Measurements from ENCODE around the gene ZNF763.

ZNF763 gene

DNA sequence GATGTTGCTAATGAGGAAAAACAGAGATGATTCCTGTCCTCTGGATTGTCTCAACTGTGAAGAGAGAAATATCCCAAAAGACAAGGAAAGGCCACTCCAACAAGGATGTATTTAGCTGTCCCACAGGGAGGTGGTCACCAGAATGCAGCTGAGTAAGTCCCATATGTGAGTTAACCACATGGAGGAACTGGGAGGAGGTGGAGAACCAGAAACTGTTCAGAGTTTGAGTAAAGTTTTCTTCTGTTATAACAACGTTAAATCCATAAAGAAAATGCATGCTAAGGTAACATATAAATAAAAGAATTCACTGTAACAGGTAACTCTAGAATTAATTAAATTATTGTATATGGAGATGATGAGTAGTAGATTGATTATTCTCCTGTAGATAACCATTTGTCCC is 5.3 kb downstream of the ZNF763 start:
- no peak overlapping the region for H3K18ac ChIP-seq (ENCODE audit: low read length)
- H3K23ac ChIP-seq (ENCODE audit: low read depth, low read length, poor library complexity): no peak overlapping the region
- H4K91ac ChIP-seq (ENCODE audit: low read depth, low read length, poor library complexity): no peak overlapping the region
- H3K27ac ChIP-seq (replicated peaks; ENCODE audit: low read length): no peak overlapping the region
- H3K14ac ChIP-seq (ENCODE audit: low read length): no peak overlapping the region
- H3K9ac ChIP-seq (ENCODE audit: low read depth, low read length, poor library complexity): no peak overlapping the region
- no peak for DNase-seq (ENCODE audit: low spot score)
- H2BK15ac ChIP-seq (ENCODE audit: low read length): no peak overlapping the region
- no peak overlapping the region for H2BK120ac ChIP-seq (ENCODE audit: low read depth, low read length)
- no peak overlapping the region for H3K4me3 ChIP-seq (ENCODE audit: low read length in 2 of 2)
- no peak overlapping the region for H2AFZ ChIP-seq (ENCODE audit: low read length)
- no CpG with 5 or more reads among the region's 1 CpG for WGBS, 2 donors (ENCODE audit: extremely low coverage in 2 of 2, insufficient read length in 2 of 2, insufficient replicate concordance in 1 of 2)
- H4K8ac ChIP-seq (ENCODE audit: low read depth, low read length): no peak overlapping the region
- peaks cover 1 to 62% of the 10 kb centered on the region in 2 donors for H3K9me3 ChIP-seq (replicated peaks in 1 of 2; ENCODE audit: control insufficient read depth in 2 of 2, insufficient read depth in 1 of 2, low read depth in 1 of 2, low read length in 2 of 2)
- no peaks in the 10 kb centered on the region for H3K79me1 ChIP-seq (ENCODE audit: low read depth, low read length)
- H3K4me1 ChIP-seq (ENCODE audit: control insufficient read depth in 2 of 2, insufficient read depth in 1 of 2, low read depth in 1 of 2, low read length in 2 of 2): no peaks in the 10 kb centered on the region
- no peak overlapping the region for H2BK12ac ChIP-seq (ENCODE audit: low read length)
- H3K4ac ChIP-seq (ENCODE audit: low read length): no peak overlapping the region
- no peak overlapping the region for H2BK5ac ChIP-seq (ENCODE audit: low read length)
- peaks cover 0 to 37% of the 10 kb centered on the region in 2 donors for H3K36me3 ChIP-seq (replicated peaks in 1 of 2; ENCODE audit: control insufficient read depth in 2 of 2, insufficient read depth in 2 of 2, low read length in 2 of 2)
- H3K4me2 ChIP-seq (ENCODE audit: insufficient read depth, low read length, poor library complexity, severe bottlenecking): no peak overlapping the region
- no peaks in the 10 kb centered on the region for H3K27me3 ChIP-seq (ENCODE audit: control insufficient read depth in 3 of 3, insufficient read depth in 3 of 3, low read depth in 1 of 3, low read length in 3 of 3)
- no peak overlapping the region for H2AK5ac ChIP-seq (ENCODE audit: low read depth, low read length)

DNA sequence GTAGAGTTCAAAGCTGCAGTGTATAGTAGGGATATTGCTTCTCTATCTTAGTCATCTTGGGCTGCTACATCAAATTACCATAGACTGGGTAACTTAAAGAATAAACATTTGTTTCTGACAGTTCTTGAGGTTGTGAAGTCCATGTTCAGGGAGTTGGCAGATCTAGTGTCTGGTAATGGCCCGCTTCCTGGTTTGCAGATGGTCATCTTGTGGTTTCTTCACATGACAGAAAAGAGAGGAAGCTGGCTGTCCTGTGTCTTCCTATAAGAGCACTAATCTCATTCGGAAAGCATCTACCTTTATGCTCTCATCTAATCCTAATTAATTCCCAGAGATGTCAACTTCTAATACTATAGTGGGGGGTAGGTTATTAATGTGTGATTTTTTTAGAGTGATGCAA is 6.2 kb downstream of the ZNF763 start:
- Histone ChIP-seq H2BK120ac (ENCODE audit: low read depth, low read length) (no peak overlapping the region), H2AK5ac (ENCODE audit: low read depth, low read length) (no peak overlapping the region), H3K4ac (ENCODE audit: low read length) (no peak overlapping the region), H3K27me3 (ENCODE audit: control insufficient read depth in 3 of 3, insufficient read depth in 3 of 3, low read depth in 1 of 3, low read length in 3 of 3) (no peaks in the 10 kb centered on the region), H4K8ac (ENCODE audit: low read depth, low read length) (no peak overlapping the region), H4K91ac (ENCODE audit: low read depth, low read length, poor library complexity) (no peak overlapping the region), H3K36me3 (replicated peaks in 1 of 2; ENCODE audit: control insufficient read depth in 2 of 2, insufficient read depth in 2 of 2, low read length in 2 of 2) (peaks cover 0 to 41% of the 10 kb centered on the region in 2 donors), H3K4me3 (ENCODE audit: low read length in 2 of 2) (no peak overlapping the region), H3K23ac (ENCODE audit: low read depth, low read length, poor library complexity) (no peak overlapping the region), H3K14ac (ENCODE audit: low read length) (no peak overlapping the region), H3K9ac (ENCODE audit: low read depth, low read length, poor library complexity) (no peak overlapping the region), H2AFZ (ENCODE audit: low read length) (no peak overlapping the region), H3K9me3 (replicated peaks in 1 of 2; ENCODE audit: control insufficient read depth in 2 of 2, insufficient read depth in 1 of 2, low read depth in 1 of 2, low read length in 2 of 2) (peaks cover 6 to 68% of the 10 kb centered on the region in 2 donors), H2BK5ac (ENCODE audit: low read length) (no peak overlapping the region), H3K79me1 (ENCODE audit: low read depth, low read length) (no peaks in the 10 kb centered on the region), H3K18ac (ENCODE audit: low read length) (no peak overlapping the region), H3K4me2 (ENCODE audit: insufficient read depth, low read length, poor library complexity, severe bottlenecking) (no peak overlapping the region), H2BK12ac (ENCODE audit: low read length) (no peak overlapping the region), H2BK15ac (ENCODE audit: low read length) (no peak overlapping the region), H3K27ac (replicated peaks; ENCODE audit: low read length) (no peak overlapping the region), H3K4me1 (ENCODE audit: control insufficient read depth in 2 of 2, insufficient read depth in 1 of 2, low read depth in 1 of 2, low read length in 2 of 2) (no peaks in the 10 kb centered on the region)
- WGBS, 2 donors (ENCODE audit: extremely low coverage in 2 of 2, insufficient read length in 2 of 2, insufficient replicate concordance in 1 of 2): no CpG with 5 or more reads among the region's 2 CpGs
- DNase-seq (ENCODE audit: low spot score): no peak

DNA sequence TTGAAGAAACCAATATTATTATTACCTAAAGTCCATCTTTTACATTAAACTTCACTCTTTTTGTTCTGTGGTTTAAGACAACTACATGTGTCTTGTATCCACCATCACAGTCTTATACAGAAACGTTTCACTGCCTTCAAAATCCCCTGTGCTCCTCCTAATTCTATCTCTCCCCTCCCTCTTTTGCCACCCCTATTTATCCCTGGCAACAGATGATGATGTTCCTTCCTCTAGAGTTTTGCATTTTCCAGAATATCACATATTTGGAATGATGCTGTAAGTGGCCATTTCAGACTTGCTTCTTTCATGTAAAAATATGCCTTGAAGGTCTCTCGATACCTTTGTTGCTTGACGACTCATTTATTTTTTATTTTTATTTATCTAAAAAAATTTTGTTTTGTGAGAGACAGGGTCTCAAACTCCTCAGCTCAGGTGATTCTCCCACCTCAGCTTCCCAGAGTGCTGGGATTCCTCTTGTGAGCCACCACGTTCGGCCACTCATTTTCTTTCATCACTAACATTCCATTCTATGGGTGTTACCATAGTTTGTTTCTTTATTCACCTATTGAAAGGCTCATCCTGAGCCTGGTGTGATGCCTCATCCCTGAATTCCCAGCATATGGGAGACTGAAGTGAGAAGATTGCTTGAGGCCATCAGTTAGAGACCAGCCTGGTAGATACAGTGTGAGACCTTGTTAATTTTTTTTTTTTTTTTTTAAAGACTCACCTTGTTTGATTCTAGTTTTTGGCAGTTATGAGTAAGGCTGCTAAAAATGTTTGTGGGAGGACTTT is 8.4 kb downstream of the ZNF763 start:
- Histone ChIP-seq H2BK12ac (ENCODE audit: low read length) (no peak overlapping the region), H3K9ac (ENCODE audit: low read depth, low read length, poor library complexity) (no peak overlapping the region), H3K9me3 (replicated peaks in 1 of 2; ENCODE audit: control insufficient read depth in 2 of 2, insufficient read depth in 1 of 2, low read depth in 1 of 2, low read length in 2 of 2) (peaks cover 12 to 76% of the 10 kb centered on the region in 2 donors), H3K27ac (replicated peaks; ENCODE audit: low read length) (no peak overlapping the region), H3K27me3 (ENCODE audit: control insufficient read depth in 3 of 3, insufficient read depth in 3 of 3, low read depth in 1 of 3, low read length in 3 of 3) (no peaks in the 10 kb centered on the region), H2BK120ac (ENCODE audit: low read depth, low read length) (no peak overlapping the region), H2AK5ac (ENCODE audit: low read depth, low read length) (no peak overlapping the region), H3K14ac (ENCODE audit: low read length) (no peak overlapping the region), H2BK15ac (ENCODE audit: low read length) (no peak overlapping the region), H3K4me1 (ENCODE audit: control insufficient read depth in 2 of 2, insufficient read depth in 1 of 2, low read depth in 1 of 2, low read length in 2 of 2) (no peaks in the 10 kb centered on the region), H4K8ac (ENCODE audit: low read depth, low read length) (no peak overlapping the region), H2BK5ac (ENCODE audit: low read length) (no peak overlapping the region), H3K18ac (ENCODE audit: low read length) (no peak overlapping the region), H3K4me2 (ENCODE audit: insufficient read depth, low read length, poor library complexity, severe bottlenecking) (no peak overlapping the region), H2AFZ (ENCODE audit: low read length) (no peak overlapping the region), H3K4ac (ENCODE audit: low read length) (no peak overlapping the region), H3K36me3 (replicated peaks in 1 of 2; ENCODE audit: control insufficient read depth in 2 of 2, insufficient read depth in 2 of 2, low read length in 2 of 2) (peaks cover 4 to 50% of the 10 kb centered on the region in 2 donors), H4K91ac (ENCODE audit: low read depth, low read length, poor library complexity) (no peak overlapping the region), H3K4me3 (ENCODE audit: low read length in 2 of 2) (no peak overlapping the region), H3K79me1 (ENCODE audit: low read depth, low read length) (no peaks in the 10 kb centered on the region), H3K23ac (ENCODE audit: low read depth, low read length, poor library complexity) (no peak overlapping the region)
- whole genome bisulfite sequencing, 2 donors (ENCODE audit: extremely low coverage in 2 of 2, insufficient read length in 2 of 2, insufficient replicate concordance in 1 of 2): no CpG with 5 or more reads among the region's 5 CpGs
- no peak for DNase-seq (ENCODE audit: low spot score)

GRCh38 chr19:11978492-11979100 is 13.8 kb downstream of the ZNF763 start:
- no CpG with 5 or more reads among the region's 9 CpGs for WGBS, 2 donors (ENCODE audit: extremely low coverage in 2 of 2, insufficient read length in 2 of 2, insufficient replicate concordance in 1 of 2)
- Histone ChIP-seq H3K27me3 (ENCODE audit: control insufficient read depth in 3 of 3, insufficient read depth in 3 of 3, low read depth in 1 of 3, low read length in 3 of 3) (no peaks in the 10 kb centered on the region), H2BK5ac (ENCODE audit: low read length) (no peak overlapping the region), H3K4me3 (ENCODE audit: low read length in 2 of 2) (no peak overlapping the region), H2BK12ac (ENCODE audit: low read length) (no peak overlapping the region), H3K4me2 (ENCODE audit: insufficient read depth, low read length, poor library complexity, severe bottlenecking) (no peak overlapping the region), H2AK5ac (ENCODE audit: low read depth, low read length) (no peak overlapping the region), H3K9me3 (replicated peaks in 1 of 2; ENCODE audit: control insufficient read depth in 2 of 2, insufficient read depth in 1 of 2, low read depth in 1 of 2, low read length in 2 of 2) (peaks cover 39 to 86% of the 10 kb centered on the region in 2 donors), H3K23ac (ENCODE audit: low read depth, low read length, poor library complexity) (no peak overlapping the region), H3K79me1 (ENCODE audit: low read depth, low read length) (no peaks in the 10 kb centered on the region), H3K9ac (ENCODE audit: low read depth, low read length, poor library complexity) (no peak overlapping the region), H2BK120ac (ENCODE audit: low read depth, low read length) (no peak overlapping the region), H2AFZ (ENCODE audit: low read length) (no peak overlapping the region), H3K14ac (ENCODE audit: low read length) (no peak overlapping the region), H3K36me3 (replicated peaks in 1 of 2; ENCODE audit: control insufficient read depth in 2 of 2, insufficient read depth in 2 of 2, low read length in 2 of 2) (peaks cover 7 to 48% of the 10 kb centered on the region in 2 donors), H4K8ac (ENCODE audit: low read depth, low read length) (no peak overlapping the region), H3K4ac (ENCODE audit: low read length) (no peak overlapping the region), H3K4me1 (ENCODE audit: control insufficient read depth in 2 of 2, insufficient read depth in 1 of 2, low read depth in 1 of 2, low read length in 2 of 2) (no peaks in the 10 kb centered on the region), H2BK15ac (ENCODE audit: low read length) (no peak overlapping the region), H3K18ac (ENCODE audit: low read length) (no peak overlapping the region), H3K27ac (replicated peaks; ENCODE audit: low read length) (no peak overlapping the region), H4K91ac (ENCODE audit: low read depth, low read length, poor library complexity) (no peak overlapping the region)
- no peak for DNase-seq (ENCODE audit: low spot score)
